GM10266 (cell line): ENCODE data around the gene DDX5.
A peak's percentile ranks its signal among the peaks of the same experiment; 100 is the strongest.

ENCODE experiments used
- DNase-seq: peaks from one replicate; pipeline ENCODE4 v3.0.0; 2012; ENCODE audit errors: extremely low spot score
- TF ChIP-seq, protein P1 (sequence below): IDR thresholded peaks from 2 replicates; pipeline ENCODE4 v1.5.1; 2012; ENCODE audit warnings: mild to moderate bottlenecking, low read depth; ENCODE audit not compliant: control insufficient read depth, insufficient read depth; ENCODE audit errors: missing control alignments

The DDX5 gene

DNA sequence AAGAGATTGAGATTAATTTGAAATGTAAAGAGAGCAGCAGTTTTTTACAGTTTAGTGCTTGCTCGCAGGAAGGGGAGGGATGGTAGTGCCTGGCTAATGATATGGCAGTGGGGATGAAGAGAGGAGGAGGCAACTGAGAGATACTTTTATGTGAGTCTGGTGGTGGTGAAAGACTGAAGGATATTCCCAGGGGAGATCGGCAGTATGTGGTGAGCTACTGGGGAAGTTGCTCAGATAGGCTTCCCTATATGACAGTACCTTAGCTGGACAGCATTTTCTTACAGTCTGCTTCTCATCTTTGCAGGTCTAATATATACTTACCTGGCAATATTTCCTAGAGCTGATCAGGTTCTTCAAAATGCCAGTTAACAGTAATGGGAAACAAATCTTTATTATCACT lies 9.3 kb upstream of the DDX5 start:
- no peak for DNase-seq

DNA sequence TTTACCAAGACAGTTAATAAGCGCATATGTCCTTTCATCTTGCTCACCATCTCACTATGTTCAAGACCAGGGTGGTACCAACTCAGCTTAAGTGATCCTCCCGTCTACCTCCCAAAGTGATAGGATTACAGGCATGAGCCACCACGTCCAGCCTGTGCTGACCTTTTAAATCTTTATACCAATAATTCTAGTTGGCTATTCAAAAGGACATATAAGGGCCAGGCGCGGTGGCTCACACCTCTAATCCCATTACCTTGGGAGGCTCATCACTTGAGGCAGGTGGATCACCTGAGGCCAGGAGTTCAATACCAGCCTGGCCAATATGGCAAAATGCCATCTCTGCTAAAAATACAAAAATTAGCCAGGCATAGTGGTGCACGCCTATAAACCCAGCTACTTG lies 3.1 kb upstream of the DDX5 start:
- DNase-seq = no peak
- TF ChIP-seq, protein P1, sequence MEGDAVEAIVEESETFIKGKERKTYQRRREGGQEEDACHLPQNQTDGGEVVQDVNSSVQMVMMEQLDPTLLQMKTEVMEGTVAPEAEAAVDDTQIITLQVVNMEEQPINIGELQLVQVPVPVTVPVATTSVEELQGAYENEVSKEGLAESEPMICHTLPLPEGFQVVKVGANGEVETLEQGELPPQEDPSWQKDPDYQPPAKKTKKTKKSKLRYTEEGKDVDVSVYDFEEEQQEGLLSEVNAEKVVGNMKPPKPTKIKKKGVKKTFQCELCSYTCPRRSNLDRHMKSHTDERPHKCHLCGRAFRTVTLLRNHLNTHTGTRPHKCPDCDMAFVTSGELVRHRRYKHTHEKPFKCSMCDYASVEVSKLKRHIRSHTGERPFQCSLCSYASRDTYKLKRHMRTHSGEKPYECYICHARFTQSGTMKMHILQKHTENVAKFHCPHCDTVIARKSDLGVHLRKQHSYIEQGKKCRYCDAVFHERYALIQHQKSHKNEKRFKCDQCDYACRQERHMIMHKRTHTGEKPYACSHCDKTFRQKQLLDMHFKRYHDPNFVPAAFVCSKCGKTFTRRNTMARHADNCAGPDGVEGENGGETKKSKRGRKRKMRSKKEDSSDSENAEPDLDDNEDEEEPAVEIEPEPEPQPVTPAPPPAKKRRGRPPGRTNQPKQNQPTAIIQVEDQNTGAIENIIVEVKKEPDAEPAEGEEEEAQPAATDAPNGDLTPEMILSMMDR = no peak

More for the DNA sequence above, 9.3 kb upstream of the DDX5 start:
- TF ChIP-seq, protein P1 = no peak

DNA sequence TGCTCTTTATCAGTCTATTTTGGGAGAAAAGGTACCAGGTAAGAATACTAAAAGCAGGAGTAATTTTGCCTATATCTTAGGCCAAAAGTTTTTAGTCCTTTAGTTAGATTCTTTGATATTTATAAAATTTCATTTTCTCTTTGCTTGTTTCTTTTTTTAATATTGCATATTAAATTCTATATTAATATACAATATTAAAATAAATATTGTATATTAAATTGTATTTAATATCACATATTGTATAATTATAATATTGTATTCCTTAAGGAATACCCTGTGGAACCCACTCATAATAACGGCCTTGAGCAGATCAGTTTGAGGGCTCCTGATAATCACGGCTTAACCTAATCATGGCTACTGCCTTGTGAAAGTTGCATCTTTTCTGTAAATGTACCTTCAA lies 2.6 kb upstream of the DDX5 start:
- no peak for DNase-seq
- TF ChIP-seq, protein P1 = no peak

DNA sequence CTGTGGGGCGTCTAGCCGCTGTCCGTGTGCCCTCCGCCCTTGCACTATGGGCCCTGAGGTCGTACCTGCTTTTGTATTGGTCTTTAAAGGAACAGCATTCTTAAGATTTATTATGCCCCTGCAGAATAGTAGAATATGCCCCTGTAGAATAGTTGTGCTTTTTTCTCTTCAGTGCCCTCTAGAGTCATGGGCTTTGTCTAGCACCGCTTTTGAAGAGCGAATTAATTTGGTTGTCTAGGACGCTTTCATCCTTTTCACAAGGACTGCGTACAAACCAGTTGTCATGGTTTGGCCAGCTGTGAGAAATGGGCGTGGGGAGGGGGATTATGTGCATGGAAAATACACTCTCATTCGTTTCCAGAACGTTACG lies 1.3 kb upstream of the DDX5 start:
- DNase-seq = peak; percentile 57
- TF ChIP-seq, protein P1 = peak; percentile 62

DNA sequence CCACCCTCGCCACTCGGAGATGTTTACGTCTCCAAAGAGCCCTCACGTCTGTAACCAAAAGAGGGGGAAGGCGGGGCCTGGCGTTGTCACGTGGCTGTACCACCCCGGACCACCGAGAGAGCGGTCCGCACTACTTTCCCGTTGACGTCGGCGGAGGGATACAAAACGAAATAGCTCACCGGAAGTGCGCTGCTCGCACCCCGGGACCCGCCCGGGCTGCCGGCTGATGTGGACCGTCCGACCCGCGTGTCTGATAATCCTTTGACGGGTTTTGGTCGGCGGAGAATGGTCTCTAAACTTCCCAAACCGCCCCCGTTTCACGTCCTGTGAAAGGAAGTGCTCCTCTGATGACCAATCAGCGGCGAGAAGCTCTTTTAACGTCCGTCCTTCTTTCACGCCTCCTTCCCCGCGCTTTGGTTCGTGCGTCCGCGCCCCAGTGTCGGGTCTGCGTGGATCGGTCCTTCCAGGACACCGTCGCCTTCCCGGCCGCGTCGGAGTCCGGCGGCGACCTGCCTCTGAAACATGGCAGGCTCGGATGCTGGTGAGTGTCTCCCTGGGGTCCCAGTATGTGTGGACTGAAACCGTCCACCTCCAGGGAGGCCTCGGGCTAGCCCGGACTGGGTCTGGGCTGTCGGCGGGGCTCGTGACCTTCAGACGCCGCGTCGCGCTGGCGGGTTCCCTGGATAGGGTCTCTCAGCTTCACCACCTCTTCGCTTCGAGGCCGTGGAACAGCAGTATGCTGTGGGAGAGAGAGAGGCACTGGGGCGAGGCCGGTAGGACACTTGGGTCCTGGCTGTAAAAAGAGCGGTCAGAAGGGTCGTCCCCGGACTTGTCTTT lies 705 bp upstream of the DDX5 start, which contains the start of gene CEP95:
TSS of gene CEP95 (plus strand) at position 402 of the 837 bp plus-strand sequence. CDS start at position 523, 121 bp downstream.
- TF ChIP-seq, protein P1 = no peak
- DNase-seq = peak; percentile 89

DNA sequence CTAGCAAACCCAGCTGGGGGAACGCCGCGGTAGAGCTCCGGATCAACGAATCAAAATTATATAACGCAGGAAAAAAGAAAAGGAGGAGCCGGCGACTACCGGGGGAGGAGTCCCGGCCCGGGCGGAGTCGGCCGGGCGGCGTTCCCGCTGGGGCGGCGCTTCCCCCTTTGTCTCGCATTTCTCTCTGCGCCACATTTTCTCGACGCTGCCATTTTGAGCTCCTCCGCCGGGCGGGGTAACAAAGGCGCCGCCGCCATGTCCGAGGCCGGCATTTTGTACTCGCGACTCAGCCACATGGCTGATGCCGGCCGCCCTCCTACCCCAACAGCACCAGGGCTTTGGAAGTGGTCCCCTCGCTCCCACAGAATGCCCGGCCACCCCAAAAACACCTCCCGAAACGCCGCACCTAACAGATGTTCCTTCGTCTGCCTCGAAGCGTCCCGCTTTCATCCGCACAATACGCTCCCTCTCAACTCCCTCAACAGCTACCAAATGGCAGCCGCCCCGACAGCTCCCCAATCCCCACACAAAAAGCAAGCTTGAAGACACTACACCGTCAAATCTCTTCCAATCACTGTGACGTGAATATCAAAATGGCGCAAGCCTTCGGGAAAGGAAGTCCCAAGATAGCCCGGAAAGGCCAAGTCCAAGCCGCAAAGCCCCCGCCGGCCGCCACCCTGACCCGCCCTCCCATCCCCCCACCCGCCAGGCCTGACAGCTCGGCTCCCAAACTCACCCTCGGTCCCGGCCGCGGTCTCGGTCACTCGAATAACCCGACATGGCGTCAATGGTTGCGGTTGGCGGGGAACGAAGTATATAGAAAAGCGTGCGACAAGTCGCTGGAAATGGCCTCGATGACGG lies 519 bp downstream of the DDX5 start:
- peak; percentile 84 for DNase-seq
- TF ChIP-seq, protein P1 = no peak

DNA sequence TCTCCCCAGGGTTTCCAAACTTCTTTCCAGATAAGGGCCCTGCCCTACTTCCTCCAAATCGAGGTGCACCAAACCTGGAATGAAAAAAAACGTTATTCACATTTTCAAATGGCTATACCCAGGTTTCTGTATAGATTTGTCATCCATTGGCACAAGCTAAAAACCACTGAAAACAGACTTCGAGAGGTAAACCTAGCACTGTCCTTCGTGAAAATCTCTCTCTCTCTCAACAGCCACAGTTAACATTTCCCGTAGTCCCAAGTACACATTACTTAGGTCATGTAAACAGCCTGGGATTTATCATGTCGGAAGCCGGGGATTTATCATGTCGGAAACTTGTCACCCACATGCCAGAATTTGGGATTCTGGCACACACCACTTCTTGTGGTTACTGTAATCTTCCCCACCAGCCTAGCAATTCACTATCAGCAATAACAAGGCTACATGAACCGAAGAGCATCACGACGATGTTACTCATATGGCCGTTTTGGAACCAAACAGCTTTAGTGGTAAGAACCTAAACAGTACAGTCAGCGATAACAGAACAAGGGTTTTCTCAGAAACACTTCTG lies 1.2 kb downstream of the DDX5 start:
- TF ChIP-seq, protein P1 = no peak
- no peak for DNase-seq
